Stomach smooth muscle (tissue), 2 donors: ENCODE data around the gene PPFIBP1.
"Not testable (repeated sequence)": the region's sequence is repeated elsewhere in the genome, so short reads cannot be mapped to it uniquely, and the experiment has no call there.

Source experiments
- H3K27ac ChIP-seq: one replicate; pipeline ENCODE4 v1.7.0; 2013; ENCODE audit warnings: mild to moderate bottlenecking, low read length, inconsistent platforms
- H3K27me3 ChIP-seq, 2 donors: one replicate each; pipeline ENCODE4 v1.7.0; 2013; ENCODE audit warnings: low read length in 2 of 2; ENCODE audit not compliant: insufficient read depth in 2 of 2, control insufficient read depth in 1 of 2
- H3K36me3 ChIP-seq, 2 donors: one replicate each; pipeline ENCODE4 v1.7.0; 2013; ENCODE audit warnings: low read length in 2 of 2; ENCODE audit not compliant: control insufficient read depth in 2 of 2, insufficient read depth in 2 of 2
- H3K4me1 ChIP-seq: one replicate; pipeline ENCODE4 v1.7.0; 2013; ENCODE audit warnings: low read length; ENCODE audit not compliant: control insufficient read depth, insufficient read depth
- H3K4me3 ChIP-seq, 2 donors: one replicate each; pipeline ENCODE4 v1.7.0; 2013; ENCODE audit warnings: low read length in 2 of 2
- H3K9ac ChIP-seq, 2 donors: one replicate each; pipeline ENCODE4 v1.7.0; 2013; ENCODE audit warnings: low read length in 2 of 2, mild to moderate bottlenecking in 1 of 2
- H3K9me3 ChIP-seq, 2 donors: one replicate each; pipeline ENCODE4 v1.7.0; 2013; ENCODE audit warnings: low read length in 2 of 2; ENCODE audit not compliant: control insufficient read depth in 2 of 2
- donor health status: healthy.
- donor health status: Pancreatic carcinoma.

The PPFIBP1 gene

DNA sequence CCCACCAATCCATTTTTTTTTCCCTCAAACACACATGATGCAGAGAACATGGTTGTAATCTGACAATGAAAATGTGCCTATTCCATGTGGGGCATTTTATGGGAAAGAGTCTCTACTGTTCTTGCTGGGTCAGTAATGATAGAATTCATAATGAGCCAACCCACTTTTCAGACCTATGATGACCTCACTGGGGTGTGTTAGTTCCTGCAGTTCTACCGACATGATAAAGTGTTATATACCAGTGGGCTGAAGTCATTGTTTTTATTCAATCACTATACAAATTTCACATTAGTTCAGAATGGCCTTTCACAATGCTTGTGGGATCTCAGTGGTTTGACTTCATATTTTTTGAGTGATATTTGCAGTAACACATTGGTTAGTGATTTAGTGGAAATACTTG lies 47.5 kb downstream of the PPFIBP1 start:
- Histone ChIP-seq H3K4me3 (no peak overlapping the region), H3K27me3 (no peaks in the 10 kb centered on the region), H3K4me1 (no peaks in the 10 kb centered on the region), H3K9ac (no peak overlapping the region), H3K36me3 (no peaks in the 10 kb centered on the region), H3K27ac (no peak overlapping the region), H3K9me3 (no peaks in the 10 kb centered on the region)

DNA sequence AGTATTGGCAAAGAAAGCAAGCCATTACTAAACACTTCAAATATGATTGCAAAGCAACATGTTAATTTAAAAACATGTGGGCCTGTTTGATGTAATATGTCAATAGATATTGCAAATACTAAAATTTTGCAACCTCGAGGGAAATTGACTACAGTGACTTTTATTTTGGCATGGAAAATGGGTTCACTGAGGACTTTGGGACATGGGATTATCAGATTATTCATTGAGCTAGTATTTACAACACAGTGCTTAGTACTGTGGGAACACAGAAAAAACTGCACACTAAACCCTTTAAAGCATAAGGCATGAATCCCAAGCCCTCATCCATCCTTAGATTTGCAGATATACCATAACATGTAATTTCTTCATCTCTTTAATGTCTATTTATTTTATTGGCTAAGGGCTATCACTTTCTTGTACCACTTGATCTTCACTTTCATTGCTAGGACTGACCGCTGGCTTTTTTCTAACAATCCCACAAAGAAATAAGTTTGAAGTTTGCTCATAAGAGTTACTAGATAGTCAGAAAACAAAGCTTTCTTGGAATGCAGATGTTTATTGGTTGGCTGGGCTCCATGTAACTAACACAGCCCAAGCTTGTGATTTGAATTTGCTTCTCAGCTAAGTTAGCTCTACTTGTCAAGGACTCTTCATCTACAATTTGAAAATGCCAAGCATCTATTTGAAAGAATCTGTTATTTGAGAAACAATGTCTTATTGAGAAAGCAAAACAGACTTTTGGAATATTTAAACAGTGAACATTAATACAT lies 48.7 kb downstream of the PPFIBP1 start:
- H3K36me3 ChIP-seq: no peaks in the 10 kb centered on the region
- H3K27ac ChIP-seq: no peak overlapping the region
- no peaks in the 10 kb centered on the region for H3K27me3 ChIP-seq
- H3K9ac ChIP-seq: no peak overlapping the region
- no peaks in the 10 kb centered on the region for H3K9me3 ChIP-seq
- H3K4me1 ChIP-seq: no peaks in the 10 kb centered on the region
- no peak overlapping the region for H3K4me3 ChIP-seq

GRCh38 chr12:27573972-27574371 lies 50.0 kb downstream of the PPFIBP1 start:
- H3K9me3 ChIP-seq: no peaks in the 10 kb centered on the region
- H3K27ac ChIP-seq: no peak overlapping the region
- H3K4me1 ChIP-seq: no peaks in the 10 kb centered on the region
- H3K9ac ChIP-seq: no peak overlapping the region
- H3K27me3 ChIP-seq: no peaks in the 10 kb centered on the region
- peaks cover 3 to 4% of the 10 kb centered on the region in 2 donors for H3K36me3 ChIP-seq
- H3K4me3 ChIP-seq: no peak overlapping the region

DNA sequence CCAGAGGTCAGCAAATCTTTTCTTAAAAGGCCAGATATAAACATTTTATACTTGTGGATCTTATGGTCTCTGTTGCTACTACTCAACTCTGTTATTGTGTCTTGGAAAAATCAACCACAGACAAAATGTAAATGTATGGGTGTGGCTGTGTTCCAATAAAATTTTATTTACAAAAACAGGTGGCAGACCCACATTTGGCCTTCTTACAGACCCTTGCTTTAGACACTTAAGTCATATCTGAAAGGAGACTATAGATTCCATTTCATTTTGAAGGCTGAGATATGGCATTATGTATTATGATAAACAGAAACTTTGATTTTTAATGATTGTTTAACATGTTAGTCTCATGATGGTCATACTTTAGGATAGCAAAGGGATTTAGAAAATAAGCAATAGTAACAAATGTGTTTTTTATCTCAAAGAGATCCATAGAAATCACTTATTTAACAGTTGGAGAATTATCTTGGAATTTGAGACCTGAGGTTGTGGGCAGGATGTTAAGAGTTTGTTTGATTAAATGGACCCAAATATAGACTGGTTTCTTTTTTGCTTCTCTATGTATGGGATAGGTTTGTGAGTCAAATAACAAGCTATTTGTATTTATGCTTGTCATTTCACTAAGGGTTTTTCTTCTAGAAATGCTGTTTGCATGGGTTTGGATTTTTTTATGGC lies 51.2 kb downstream of the PPFIBP1 start:
- H3K27ac ChIP-seq: no peak overlapping the region
- H3K27me3 ChIP-seq: no peaks in the 10 kb centered on the region
- peaks cover 6 to 8% of the 10 kb centered on the region in 2 donors for H3K36me3 ChIP-seq
- H3K4me1 ChIP-seq: no peaks in the 10 kb centered on the region
- H3K4me3 ChIP-seq: no peak overlapping the region
- H3K9me3 ChIP-seq: no peaks in the 10 kb centered on the region
- H3K9ac ChIP-seq: no peak overlapping the region

- H3K9me3 ChIP-seq: no peaks in the 10 kb centered on the region
- H3K36me3 ChIP-seq: peaks cover 6 to 8% of the 10 kb centered on the region in 2 donors
- no peak overlapping the region for H3K9ac ChIP-seq
- H3K27me3 ChIP-seq: no peaks in the 10 kb centered on the region
- no peak overlapping the region for H3K4me3 ChIP-seq
- no peak overlapping the region for H3K27ac ChIP-seq
- H3K4me1 ChIP-seq: no peaks in the 10 kb centered on the region
Observed at GRCh38 chr12:27575762-27576118, 51.7 kb downstream of the PPFIBP1 start.

DNA sequence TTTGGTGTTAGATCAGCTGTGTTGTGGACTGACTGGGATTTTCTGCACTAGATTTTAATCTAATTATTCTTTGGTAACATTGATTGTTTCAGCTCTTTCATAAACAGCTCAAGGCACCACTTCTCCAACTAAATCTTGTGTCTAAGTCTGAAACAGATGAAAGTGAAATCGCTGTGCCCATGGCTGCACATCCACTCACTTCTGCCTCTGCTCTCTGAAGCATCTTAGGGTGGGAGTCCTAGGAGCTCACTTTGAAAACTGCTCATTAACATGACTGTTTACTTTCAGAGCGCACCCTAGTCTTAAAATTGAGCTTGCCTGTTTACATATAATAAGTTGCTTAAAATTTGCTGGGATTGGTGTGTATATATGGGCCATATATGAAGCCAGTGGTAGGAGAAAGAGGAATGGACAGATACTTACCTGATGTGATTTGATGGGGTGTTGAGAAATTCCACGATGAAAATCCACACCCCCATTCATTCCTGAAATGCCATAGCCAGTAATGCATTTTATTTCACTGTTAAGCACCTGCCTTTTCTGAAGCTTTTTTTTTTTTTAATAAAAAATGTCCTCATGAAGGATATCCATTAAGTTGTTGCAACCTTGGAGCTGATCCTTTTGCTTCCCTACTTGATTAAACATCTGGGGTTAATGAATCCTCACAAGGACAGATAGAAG lies 52.8 kb downstream of the PPFIBP1 start:
- Histone ChIP-seq H3K9me3 (no peaks in the 10 kb centered on the region), H3K36me3 (peaks cover 6 to 8% of the 10 kb centered on the region in 2 donors), H3K27me3 (no peaks in the 10 kb centered on the region), H3K9ac (no peak overlapping the region), H3K4me3 (no peak overlapping the region), H3K4me1 (no peaks in the 10 kb centered on the region), H3K27ac (no peak overlapping the region)

DNA sequence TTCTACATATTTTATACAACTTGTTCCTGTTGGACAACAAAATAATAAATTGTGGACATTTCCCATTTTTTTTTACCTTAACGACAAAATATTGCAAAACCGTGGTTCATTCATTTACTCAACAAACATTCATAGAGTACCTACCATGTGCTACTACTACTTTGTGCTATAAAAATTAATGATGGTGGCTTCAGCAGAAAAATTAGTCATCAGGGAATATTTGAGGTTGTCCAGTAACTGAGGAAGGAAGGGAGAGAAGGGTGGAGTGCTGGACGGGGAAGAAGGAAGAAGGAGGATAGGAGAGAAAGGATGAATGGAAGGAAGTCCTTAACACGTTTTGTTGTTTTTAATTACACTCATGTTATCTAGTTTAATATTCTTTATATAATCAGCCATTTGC lies 53.7 kb downstream of the PPFIBP1 start:
- Histone ChIP-seq H3K9ac (no peak overlapping the region), H3K4me1 (no peaks in the 10 kb centered on the region), H3K9me3 (no peaks in the 10 kb centered on the region), H3K36me3 (peaks cover 6 to 8% of the 10 kb centered on the region in 2 donors), H3K27ac (no peak overlapping the region), H3K4me3 (no peak overlapping the region), H3K27me3 (no peaks in the 10 kb centered on the region)

- Histone ChIP-seq H3K4me1 (no peaks in the 10 kb centered on the region), H3K27ac (no peak overlapping the region), H3K4me3 (no peak overlapping the region), H3K36me3 (peaks cover 6 to 8% of the 10 kb centered on the region in 2 donors), H3K9ac (no peak overlapping the region), H3K9me3 (no peaks in the 10 kb centered on the region), H3K27me3 (no peaks in the 10 kb centered on the region)
Observed at GRCh38 chr12:27578689-27579372, 54.8 kb downstream of the PPFIBP1 start.

DNA sequence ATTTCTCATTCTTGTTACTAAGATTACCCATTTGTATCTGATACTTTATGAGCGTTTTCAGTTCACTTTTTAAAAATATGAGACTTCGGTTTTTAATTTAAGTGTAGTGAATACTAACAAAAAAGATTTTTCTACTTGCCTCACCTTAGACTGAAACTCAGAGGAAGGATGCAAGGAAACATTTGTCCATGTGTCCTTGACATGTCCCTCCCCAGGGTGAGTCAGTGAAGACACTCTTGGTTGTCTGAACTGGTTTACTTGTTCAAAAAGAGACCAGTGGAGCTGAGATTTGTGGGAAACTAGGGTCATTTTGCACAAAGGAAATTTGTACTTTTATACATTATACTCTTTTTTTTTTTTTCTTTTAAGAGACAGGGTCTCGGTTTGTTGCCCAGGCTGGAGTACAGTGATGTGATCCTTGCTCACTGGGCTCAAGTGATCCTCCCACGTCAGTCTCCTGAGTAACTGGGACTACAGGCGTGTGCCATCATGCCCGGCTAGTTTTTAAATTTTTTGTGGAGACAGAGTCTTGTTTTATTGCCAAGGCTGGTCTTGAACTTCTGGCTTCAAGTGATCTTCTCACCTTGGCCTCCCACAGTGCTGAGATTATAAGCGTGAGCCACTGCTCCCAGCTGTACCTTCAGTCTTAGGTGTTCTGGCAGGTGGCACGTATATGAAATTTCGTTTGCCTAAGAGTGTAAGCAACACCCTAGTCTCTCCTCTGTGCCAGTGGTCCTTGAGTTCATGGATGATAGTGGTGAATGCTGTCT lies 56.7 kb downstream of the PPFIBP1 start:
- no peaks in the 10 kb centered on the region for H3K4me1 ChIP-seq
- H3K27ac ChIP-seq: no peak overlapping the region
- no peak overlapping the region for H3K4me3 ChIP-seq
- no peaks in the 10 kb centered on the region for H3K27me3 ChIP-seq
- H3K36me3 ChIP-seq: peaks cover 6 to 10% of the 10 kb centered on the region in 2 donors
- H3K9ac ChIP-seq: no peak overlapping the region
- H3K9me3 ChIP-seq: no peaks in the 10 kb centered on the region

GRCh38 chr12:27581331-27581671 lies 57.3 kb downstream of the PPFIBP1 start:
- H3K36me3 ChIP-seq: peaks cover 6 to 10% of the 10 kb centered on the region in 2 donors
- not testable (repeated sequence) for H3K4me1 ChIP-seq, H3K4me3 ChIP-seq, H3K9me3 ChIP-seq, H3K27ac ChIP-seq, H3K9ac ChIP-seq, H3K27me3 ChIP-seq
